Stimulated activated CD4-positive, alpha-beta T cell treated with anti-CD3 and anti-CD28 coated beads, Interleukin-12 subunit alpha, Interleukin-12 subunit beta, amount 100 ng/mL, for 4 hours (primary cell): Measurements from ENCODE around the gene ZFPM1.

ENCODE experiments used
- DNase-seq: peaks from one replicate; pipeline ENCODE4 v3.0.0-alpha.2; 2020

ZFPM1 gene

DNA sequence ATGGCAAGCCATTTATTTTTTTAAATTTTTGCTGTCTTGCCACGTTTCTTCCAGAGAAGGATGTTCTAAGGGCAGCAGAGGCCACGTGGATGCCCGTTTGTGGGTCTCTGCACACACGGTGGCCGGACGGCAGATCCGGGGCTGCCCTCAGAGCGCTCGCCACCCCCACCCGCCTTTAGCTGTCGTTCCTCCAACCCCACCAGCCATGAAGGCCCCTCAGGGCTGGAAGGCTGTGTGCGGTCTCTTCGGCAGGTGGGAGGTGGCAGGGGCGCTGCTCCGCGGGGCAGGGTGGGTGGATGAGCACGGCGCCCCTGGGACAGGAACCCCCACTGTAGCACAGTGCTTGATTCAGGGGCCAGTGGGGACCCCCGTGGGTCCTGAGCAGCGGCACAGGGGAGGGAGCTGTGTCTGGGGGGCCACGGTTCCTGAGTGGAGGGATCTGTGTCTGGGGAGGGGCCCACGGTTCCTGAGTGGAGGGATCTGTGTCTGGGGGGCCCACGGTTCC lies 49.7 kb downstream of the ZFPM1 start:
- DNase-seq: no peak

DNA sequence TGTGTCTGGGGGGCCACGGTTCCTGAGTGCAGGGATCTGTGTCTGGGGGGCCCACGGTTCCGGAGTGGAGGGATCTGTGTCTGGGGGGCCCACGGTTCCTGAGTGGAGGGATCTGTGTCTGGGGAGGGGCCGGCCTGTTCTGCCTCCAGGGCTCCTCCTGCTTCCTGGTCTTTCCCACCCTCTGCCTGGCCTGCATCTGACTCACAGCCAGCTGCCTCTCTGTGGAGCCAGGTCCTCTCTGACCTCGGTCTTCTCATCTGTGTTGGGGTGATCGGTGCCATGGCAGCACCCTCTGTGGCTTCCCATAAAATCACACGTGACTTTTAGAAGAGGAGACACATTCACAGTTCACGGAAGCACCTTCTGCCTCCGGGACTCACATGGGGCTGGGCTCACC lies 50.3 kb downstream of the ZFPM1 start:
- no peak for DNase-seq

DNA sequence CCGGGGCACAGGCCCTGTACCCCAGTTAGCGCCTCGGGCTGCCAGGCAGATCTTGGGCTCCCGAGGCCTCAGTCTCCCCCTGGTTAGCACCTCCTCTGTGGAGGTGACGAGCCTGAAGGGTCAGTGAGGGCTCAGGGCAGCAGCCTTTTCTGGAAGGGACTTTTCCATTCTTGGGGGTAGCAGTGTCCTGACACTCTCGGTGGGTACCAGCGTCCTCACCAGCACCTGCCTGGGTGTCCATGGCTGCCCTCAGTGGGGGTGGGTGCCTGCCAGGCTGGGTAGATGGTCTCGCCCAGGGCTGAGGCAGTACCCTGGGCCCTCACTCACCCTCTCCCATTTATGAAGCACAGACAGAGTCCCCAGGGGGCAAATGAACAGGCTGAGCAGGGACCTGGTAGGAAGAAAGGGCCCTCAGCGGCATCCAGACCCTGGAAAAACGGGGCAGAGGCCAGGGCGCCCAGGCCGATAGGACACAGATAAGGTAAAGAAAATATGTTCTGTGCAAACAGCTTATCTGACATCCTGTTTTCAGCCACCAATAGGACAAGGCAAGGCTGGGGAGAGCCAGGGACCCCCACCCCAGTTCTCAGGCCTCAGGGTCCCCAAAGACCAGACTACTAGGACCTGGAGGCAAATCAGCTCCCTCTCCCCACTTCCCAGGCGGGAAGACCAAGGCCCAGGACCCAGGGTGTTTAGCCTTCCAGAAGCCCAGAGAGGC lies 50.9 kb downstream of the ZFPM1 start:
- DNase-seq: no peak

DNA sequence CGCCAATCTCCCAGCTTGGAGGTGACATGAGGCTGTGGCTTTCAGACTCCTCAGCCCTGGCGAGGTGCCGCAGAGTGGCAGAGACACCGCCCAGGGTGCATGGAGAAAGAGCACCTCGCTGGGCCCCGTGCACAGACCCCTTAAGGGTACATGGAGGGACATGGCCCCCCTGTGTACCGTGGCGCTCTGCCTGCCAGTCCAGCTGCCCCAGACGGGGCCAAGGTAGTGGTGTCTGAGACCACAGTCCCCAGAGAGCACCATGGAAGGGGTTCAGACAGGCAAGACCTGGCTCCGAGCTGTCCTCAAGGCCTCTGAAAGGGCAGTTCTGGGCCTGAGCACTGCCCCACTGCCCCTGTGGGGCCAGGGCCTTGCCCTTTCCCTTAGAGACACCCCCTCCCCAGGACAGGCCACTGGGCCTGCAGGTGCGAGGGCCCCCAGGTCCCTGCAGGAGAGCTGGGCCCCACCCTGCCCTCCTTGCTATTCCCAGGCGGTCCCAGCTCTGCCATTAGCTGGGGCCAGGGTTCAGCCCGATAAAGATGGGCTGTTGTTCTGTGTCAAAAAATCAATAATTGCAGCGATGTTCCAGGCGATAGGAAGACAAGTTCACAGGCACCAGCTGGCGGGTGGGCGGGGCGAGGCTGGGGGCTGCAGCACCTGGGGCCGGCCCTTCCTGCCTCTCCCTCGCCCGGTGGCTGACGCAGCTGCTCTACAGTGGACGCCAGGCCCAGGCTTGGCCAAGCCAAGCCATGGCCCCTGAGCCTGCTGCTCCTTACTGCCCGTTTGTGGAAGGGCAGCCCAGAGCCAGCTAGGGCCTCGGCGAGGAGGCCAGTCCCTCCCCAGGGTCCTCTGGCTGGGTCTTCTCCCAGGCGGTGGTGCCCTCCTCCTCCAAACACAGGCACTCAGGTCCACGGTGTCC lies 51.7 kb downstream of the ZFPM1 start:
- no peak for DNase-seq

DNA sequence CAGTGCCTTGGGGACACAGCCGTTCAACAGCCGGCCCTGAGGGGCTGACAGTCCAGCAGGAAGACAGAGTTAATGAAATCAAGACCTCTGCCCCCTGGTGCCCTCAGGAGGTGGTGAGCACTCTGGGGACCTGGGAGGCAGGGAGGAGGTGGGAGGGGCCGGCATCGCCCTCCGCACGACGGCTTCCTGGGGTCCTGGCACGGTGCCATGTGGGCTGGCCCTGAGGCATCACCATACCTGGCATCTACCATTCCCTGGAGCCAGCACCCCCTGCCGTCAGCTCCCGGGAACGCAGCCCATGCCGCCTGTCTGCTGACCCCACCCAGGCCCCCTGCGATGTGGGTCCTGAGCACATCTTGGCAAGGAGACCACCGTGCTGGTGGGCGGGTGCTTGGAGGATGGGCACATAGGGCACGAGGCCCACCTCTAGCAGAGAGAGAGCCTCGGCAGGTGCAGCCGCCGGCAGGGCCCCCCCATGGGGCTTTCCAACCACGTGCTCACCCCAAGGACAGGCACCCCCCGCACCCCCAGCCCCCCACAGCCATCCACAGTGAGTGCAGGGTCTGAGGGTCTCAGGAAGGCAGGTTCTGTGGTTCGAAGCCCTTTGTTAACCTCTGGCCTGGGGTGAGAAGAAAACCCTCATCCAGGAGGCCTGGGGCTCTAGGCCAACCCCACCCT lies 52.5 kb downstream of the ZFPM1 start:
- peak; percentile 55 for DNase-seq

DNA sequence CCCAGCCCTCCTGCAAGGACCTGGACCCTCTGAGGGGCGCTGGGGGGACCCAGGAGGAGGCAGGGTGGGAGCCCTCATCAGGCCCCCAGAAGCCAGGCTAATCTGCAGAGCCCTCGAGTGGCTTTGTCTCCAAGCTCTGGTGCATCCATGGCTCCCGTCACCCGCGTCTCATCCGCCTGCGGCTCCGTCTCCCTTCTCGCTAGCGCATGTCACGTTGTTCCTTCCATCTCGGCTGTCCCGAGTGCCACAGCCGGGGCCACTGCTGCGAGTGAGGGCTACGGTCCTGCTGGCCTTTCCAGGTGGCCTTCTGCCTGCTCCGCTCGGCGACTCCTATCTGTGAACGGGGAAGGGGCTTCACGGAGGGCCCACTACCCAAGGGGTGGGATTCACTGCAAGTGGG lies 53.6 kb downstream of the ZFPM1 start:
- no peak for DNase-seq

DNA sequence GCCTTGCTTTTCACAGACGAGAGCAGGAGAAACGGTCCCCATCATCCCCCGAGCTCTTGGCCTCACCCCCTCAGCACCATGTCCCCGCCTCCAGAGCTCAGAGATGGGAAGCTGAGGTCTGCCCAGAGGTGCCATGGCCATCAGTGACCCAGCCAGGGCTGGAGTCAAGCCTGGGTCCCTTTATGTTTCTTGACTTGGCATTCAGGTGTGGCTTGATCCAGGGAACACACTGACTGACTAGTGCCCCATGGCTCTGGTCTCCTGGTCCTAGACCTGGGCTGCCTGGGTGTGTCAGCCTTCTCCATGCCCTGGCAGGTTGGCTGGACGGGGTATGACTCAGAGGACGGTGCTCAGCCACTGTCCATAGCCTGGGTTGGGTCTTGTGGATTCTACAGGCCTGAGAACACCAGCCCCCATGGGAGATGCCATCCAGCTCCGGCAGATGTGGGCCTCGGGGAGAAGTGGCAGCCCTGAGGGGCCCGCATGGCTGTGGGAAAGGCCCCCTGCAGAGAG lies 54.2 kb downstream of the ZFPM1 start:
- DNase-seq: no peak

DNA sequence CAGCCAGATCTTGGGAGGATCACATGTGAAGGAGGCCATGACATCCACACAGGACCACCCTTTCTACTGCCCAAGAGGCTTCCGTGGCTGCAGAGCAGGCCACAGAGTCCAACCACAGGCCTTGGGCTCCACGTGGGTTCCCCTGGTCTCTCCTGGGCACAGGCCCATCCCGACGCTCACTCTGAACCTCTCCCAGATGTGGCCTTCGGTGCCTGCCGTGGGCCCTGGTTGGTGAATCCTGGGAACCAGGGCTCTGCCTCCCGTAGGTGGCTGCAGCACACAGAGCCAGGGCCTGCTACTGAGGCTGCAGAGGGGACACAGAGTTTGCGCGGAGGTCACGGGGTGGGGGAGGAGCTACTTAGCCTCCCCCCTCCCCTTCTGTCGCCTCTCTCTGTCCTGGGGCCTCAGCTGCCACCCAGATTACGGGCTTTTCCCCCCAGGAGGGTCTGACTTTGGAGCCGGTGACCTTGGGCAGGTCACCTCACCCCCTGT lies 55.3 kb downstream of the ZFPM1 start:
- no peak for DNase-seq

DNA sequence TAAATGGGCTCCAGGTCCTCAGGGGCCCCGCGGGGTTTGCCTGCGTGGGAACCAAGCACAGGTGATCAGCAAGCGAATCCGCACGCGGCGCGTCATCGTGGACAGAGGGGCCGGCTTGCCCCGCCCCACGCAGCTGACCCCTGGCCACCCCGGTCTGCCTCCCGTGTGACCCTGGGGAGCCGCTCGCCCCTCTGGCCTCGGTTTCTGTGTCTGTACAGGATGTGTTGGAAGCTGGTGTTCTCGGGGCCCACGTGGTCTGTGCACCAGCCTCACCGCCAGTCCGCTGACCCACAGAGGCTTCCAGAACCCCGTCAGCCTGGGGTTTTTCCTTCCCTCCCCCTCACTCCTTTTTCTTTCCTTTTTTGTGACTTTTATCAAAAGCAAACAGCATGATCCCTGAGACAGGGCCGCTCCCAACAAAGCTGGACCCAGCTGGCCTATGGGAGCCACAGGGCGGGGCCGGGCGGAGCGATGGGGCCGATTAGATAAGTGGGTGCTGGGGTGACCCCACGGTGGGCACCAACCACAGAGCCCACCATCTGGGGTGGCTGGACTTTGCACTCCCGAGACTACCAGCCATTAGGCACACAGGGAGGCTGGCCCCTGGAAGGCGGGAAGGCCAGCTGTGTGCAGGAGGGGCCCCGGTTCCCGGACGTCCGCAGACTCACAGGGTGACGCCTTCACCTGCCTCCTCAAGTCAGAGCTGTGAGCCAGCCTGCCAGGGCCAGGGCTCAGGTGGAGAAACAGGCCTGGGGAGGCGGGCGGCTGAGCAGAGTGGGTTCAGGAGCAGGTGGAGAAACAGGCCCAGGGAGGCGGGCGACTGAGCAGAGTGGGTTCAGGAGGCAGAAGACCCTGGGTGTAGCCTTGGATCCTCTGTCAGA lies 56.0 kb downstream of the ZFPM1 start:
- no peak for DNase-seq

DNA sequence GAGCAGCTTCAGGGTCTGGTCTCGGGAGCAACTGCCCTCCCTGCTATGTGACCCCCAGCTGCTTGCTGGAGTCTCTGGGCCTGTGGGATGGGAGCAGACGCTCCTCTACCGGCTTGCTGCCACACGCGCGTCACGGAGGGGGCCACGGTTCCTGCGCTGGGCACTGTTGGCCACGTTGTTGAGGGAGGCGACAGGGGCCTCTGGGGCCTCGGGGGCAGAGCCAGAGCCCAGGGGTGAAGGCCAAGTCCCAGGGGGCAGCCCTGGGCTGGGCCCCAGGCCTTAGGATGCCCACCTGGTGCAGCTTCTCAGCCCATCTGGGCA lies 56.6 kb downstream of the ZFPM1 start:
- DNase-seq: no peak

DNA sequence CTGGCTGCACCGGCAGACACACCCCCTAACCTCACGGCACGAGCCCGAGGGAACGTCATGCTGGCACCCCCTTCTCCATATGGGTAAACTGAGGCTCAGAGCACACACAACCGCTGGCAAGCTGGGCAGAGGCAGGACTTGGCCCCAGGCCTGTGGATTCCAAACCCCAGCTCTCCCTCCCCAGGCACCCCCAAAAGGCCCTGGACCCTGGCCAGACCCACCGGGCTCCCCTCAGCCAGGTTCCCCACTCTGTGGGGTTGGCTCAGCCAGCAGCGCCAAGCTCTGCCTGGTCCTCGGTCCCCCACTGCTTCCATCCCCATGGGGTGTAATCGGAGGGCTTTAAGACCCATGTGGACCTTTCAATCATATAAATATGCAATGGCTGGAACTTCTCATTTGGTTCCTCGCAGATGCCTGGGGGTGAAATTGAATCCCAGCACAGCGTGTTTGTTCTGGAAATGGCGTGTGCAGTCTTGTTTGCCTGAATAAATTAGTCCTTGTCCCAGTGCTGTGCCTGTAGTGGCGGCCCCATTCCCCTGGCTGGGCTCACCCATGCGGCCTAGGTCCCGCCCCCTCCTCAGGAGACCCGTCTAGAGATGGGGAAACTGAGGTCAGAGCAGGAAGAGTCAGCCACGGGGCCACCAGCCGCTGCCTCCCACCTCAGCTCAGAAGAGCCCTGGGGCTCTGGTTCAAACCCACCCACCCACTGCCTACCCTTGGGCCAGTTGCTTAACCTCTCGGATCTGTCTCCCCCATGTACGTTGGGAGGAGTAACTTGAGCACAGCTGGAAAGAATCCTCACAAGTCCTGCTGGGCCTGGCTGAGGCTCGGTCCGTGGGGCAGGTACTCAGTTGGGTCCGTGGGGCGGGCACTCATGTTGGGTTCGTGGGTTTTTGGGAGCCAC lies 57.3 kb downstream of the ZFPM1 start:
- no peak for DNase-seq

DNA sequence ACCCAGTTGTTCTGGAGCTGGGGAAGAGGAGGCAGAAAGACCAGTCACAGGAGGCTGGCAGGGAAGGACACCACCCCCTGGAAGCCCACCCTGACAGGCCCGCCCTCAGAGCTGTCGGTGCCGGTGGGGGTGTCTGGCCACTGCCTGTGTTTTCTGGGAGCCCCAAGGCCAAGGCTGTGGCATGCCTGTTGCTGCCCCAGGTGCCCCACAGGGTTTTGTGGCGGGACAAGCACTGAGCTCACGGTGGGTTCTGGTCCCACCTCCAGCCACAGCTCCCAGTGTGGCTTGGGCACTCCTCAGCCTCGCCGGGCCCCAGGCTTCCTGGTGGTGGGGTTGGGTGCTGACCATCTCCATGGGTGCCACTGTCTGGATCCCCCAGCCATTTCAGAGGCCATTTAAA lies 58.0 kb downstream of the ZFPM1 start:
- DNase-seq: no peak

DNA sequence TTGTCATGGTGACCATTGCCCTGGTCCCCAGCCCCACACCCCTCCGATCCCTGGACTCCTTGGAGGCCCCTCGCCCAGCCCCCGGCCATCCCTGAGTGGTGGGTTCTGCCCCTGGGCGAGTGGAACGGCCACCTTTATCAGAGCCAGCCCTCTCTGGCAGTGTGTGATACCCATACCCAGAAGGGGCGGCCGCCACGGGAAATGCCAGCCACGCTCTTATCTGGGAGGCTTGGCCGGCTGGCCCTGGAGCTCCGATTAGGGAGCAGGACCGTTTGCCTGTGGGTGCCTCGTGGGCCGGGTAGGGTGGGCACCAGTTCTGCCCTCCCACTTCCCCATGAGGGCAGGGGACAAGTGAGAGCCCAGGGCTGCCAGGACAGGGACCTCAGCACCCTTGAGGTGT lies 58.8 kb downstream of the ZFPM1 start:
- no peak for DNase-seq

DNA sequence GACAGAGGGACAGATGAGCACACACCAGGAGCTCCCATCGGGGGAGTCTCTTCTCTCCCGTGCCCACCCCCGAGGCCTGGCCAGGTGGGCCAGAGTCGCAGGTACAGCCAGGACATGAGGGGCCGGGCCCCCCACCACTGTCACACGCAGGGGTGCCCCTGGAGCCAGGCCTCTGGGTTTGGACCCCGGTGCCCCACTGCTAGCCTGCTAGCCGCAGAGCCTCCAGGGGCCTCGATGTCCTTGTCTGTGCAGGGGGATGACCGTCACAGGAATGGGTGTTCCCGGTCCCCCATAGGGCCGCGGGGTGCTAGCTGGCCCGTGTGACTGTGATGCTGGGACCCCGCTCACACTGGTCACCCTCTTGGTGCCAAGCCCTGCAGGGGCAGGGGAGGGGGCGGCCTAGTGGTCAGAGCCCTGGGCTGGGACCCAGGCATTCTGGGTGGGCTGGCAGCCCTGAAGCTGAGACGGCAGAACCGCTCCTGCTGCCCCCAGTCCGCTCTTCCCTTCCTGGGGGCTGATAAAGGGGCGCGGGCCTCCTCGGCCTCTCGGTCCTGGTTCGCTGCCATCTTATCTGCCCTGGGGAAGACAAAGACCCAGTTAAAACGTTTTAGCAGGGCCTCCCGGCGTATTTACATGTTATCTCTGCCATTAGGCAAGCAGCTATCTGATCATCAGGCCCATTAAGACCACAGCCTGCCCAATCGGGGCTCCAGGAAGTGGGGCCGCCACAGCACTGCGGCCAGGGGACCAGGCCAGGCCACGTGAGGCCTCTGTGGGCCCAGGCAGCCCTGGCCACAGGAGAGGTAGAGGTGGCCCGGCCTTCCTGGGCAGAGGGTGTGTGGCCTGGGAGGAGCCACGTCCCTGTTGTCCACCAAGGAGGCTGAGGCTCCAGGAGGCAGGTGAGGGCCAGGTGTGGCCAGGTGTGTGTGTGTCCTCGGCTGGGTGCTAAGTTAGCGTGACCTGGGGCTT lies 59.9 kb downstream of the ZFPM1 start:
- no peak for DNase-seq

DNA sequence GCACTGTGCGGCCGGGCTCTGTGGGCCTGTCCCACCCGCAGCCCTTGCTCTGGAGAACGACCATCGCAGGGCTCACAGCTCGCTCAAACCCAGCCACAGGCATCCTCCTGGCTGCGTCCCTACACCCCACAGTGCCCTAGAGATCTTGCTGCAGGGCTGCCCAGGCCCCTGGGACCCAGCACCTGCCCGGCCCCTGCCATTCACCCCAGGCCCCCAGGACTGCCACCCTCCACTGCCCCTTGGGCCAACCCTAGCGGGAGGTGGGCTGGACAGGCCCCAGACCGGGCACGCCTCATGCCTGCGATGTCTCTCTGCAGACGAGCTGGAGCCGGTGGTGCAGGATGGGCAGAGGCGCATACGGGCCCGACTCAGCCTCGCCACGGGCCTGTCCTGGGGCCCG lies 61.0 kb downstream of the ZFPM1 start:
- no peak for DNase-seq

DNA sequence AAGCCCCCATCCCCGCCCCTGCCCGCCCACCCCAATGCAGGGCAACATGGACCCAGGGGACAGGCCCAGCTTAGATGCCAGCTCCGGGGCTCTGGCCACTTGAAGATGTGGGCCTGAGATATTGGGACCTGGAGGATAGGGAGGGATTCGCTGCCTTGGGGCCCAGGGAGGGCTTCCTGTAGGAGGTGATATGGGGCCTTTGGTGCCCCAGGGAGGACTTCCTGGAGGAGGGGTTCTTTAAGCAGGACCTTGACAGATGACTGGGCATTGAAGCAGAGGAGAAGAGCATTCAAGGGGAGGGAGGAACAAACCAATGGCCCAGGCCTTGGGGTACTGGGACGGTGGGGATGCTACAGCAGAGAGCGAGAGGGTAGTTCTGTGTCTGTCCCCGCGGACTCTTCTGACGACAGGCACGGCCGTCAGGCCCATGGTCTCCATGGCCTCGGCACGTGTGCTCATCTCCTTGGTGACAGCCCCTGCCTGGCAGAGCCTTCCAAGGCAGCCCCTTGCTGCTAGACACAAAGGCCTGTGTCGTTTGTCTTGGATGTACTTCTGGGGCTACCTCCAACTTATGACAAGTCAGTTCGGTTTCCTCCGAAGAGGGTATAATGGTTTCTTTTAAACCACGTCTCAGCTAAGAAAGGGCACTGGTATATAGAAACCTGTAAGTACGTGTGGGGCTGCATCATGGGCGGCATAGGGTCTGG lies 61.6 kb downstream of the ZFPM1 start:
- no peak for DNase-seq

DNA sequence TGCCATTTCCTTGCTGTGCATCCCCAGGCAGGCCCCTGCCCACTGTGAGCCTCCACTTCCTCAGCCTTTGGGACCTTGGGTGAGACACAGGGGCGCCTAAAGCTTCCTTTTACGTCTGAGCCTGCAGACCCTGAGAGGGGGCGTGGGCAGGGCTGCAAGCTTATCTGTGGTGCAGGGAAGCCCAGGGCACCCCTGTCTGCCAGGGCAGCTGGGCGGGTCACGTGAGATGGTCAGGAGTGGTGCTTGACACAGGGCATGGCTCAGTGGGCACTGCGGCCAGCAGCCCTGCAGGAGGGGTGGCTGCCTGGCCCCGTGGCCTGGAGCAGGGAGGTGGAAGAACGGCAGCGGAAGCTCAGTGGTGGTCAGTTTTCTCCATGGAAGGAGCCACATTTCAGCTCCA lies 62.3 kb downstream of the ZFPM1 start:
- no peak for DNase-seq

DNA sequence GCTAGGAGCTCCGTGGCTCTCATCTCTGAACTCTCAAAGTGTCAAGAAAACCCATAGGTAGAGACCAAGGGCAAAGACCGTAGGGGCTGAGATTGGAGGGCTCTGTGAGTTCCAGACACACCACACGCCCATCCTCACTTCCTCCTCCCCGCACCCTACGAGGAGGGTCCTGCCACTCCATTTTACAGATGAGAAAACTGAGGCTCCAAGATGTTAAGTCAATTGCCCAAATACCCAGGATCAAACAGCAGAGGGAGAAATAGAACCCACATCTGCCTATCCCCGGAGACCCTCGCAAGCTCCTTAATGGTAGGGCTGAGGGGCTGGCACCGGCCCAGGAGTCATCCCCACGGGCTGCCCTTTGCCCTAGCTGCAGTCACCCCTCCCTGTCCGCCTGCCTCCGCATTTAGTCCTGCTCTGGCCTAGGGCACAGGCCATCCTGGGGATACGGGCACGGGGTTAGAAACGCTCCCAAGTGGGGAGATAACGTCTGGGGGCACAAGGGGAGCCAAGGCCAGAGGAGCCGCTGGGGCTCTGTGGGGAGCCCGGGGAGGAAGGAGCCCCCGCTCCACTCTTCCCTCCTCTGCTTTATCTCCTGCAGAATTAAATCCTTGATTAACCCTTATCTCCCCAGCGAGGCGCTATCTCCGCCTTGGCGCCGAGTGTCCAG lies 63.0 kb downstream of the ZFPM1 start:
- DNase-seq: no peak

DNA sequence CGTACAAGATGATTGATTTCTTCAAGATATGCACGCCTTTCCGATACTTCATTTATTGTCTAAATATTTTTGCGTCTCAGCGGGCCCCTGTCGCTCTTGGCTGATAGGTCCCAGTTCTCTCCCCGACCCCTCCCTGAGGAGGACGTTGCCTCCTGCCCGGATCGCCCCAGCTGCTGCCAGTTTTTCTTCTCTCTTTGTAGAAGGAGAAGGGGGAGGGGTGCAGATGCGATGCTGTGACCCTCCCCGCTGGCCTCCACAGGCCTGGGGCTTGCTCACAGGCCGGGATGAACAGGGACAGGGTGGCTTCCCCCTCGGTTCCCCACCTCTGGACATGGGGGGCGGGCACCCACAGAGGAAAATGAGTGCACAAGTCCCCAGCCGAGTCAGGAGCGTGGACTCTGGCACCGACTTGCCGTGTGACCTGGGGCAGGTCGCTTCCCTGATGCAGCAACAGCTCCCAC lies 63.6 kb downstream of the ZFPM1 start:
- DNase-seq: no peak
